Hematopoietic multipotent progenitor cell treated with erythropoietin and hydrocortisone succinate and interleukin-3 and kit ligand, for 15 days (in vitro differentiated cells): Measurements from ENCODE around the gene BPIFB1.

Source experiments
- DNase-seq: peaks from one replicate; pipeline ENCODE4 v3.0.0-alpha.2; 2015; ENCODE audit warnings: low spot score

Gene BPIFB1

DNA sequence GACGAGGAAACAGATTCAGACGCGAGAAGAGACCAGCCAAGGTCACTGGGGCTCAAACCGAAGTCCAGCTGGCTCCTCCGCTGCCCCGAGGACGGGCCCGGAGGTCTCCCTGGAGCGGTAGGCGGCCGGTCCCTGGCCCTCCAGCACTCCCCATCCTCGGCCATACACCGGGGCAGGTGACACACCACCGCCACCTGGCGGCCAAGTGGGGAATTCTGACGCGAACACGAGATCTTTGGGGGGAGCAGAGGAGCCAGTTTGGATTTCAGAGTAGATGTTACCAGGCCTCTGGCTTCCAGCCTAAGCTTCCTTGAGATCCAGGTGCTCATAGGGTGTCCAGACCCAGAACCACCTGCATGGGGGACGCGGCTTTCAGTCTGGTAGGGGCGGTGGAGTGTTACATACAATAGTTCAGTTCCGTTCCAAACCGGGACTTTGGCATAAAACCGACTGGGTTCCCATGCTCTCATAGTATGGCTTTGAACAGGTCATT is 16.1 kb downstream of the BPIFB1 start:
- DNase-seq: peak; percentile 57

DNA sequence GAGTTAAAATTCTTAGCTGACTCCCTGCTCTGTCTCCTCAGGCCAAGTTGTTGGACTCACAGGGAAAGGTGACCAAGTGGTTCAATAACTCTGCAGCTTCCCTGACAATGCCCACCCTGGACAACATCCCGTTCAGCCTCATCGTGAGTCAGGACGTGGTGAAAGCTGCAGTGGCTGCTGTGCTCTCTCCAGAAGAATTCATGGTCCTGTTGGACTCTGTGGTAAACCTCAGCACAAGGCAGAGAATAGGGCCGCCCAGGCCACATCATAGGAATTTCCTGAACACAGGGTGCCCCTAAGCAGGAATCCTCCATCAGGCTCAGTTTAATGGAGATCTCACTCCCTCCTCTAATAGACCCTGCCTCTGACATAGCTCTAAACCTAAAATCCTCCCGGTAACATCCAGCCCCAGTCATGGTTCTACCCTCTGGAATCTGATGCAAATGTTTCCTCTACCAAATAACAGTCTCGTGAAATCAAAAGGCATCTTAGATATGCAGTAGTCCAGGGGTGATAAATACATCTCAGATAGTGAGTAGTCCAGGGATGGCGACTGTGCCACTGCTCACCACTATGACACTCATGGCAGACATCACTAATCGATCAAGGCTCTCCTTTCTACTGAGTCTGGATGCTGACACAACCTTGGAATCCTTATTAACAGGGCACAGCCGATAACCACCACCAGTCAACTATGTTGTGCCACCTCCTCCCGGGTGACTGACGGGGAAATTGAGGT is 18.3 kb downstream of the BPIFB1 start:
- no peak for DNase-seq

- no peak for DNase-seq
These were observed 20.6 kb downstream of the BPIFB1 start for GRCh38 chr20:33303595-33303994.

GRCh38 chr20:33304046-33304445 is 21.0 kb downstream of the BPIFB1 start:
- no peak for DNase-seq

DNA sequence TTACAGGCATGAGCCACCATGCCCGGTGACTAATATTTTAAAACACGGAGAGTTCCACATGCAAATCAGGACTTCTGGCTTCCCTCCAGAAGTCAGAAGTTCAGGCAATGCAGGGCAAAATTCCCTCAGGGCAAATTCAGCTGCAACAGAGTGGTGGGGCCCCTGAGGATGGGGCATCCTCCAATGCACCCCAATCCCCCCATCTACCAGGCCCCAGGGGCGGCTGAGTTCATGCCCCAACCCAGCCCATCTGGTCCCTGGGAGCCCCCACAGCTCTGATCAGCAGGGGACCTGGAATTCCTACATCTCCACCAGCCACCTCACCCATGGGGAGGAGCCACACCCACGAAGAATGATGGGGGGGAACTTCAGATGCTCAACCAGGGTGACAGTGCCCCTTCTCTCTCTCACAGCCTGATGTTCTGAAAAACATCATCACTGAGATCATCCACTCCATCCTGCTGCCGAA is 22.6 kb downstream of the BPIFB1 start:
- DNase-seq: no peak

DNA sequence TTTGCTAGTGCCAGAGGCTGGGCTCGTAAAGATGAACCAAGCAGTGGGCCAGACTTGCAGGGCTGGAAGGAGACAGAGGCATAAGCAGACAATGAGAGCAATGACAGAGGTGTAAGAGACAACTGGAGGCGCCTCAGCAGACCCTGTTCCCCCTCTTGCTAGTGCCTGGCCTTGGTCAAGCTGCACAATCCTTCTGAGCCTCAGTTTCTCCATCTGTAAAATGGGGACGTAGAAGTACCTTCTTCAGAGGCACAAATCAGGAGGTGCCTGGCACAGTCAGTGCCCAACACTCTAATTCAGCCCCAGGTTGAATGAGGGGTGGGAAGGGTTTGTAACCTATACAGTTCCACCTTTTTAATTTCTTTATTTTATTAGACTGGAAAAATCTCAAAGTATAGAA is 23.2 kb downstream of the BPIFB1 start:
- DNase-seq: no peak

DNA sequence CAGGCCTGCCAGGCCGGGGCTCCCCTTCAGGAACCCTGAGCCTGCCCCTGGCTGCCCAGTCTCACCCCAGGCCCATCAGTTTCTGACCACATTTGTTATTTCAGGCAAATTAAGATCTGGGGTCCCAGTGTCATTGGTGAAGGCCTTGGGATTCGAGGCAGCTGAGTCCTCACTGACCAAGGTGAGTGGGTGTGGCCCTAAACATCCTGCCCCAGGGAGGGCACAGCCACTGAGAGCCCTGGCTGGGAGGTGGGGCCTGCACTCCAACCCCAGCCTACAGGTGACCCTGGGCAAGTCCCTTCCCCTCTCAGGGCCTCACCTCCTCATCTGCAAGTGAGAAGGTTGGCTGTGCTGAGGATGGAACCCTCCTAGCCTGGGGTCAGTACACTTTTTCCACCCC is 23.8 kb downstream of the BPIFB1 start:
- DNase-seq: no peak

- DNase-seq: no peak
These were observed 25.7 kb downstream of the BPIFB1 start for GRCh38 chr20:33308668-33309067.

DNA sequence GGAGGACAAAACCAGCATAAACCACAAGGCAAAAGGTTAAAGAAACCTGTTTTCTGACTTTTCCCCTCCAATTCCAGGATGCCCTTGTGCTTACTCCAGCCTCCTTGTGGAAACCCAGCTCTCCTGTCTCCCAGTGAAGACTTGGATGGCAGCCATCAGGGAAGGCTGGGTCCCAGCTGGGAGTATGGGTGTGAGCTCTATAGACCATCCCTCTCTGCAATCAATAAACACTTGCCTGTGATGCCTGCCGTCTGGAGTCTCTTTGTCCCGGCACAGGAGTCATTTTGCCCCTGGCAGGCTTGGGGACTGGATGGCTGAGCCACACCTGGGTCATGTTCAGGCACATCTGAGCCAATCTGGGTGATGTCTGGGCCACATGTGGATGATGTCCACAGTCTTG is 26.6 kb downstream of the BPIFB1 start:
- no peak for DNase-seq

GRCh38 chr20:33310327-33310899 is 27.4 kb downstream of the BPIFB1 start:
- DNase-seq: no peak

DNA sequence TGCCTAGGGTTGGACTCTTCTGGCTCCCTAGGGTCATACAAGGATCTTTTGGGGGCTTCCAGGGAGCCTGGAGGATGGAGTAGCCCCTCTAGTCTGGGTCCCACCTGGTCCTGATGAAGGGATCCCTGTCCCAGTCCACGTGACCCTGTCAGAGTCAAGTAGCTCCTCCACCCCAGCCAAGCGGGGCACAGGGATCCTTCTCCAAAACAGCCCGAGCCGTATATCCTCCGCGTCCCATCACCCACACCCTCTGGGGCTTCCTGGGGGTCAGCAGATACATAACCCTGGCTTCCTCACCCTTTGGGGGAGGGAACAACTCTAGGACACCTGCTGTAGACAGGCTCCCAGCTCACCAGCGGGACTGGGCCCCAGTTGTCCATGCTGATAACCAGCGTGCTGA is 28.0 kb downstream of the BPIFB1 start:
- DNase-seq: no peak

GRCh38 chr20:33311996-33312395 is 29.0 kb downstream of the BPIFB1 start:
- DNase-seq: no peak

DNA sequence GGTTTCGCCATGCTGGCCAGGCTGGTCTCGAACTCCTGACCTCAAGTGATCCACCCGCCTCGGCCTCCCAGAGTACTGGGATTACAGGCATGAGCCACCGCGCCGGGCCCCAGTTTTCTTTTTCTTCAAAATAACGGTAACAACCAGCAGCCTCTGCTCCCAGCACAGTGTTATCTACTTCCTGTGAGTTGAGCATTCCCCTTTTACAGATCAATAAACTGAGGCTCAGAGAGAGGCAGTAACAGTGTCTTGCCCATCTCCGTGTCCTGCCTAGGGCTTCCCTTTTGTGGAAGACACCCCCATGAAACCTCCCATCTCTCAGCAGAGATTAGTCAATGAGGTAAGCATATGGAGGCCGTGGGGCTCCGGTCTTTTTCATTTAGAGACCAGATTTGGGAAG is 29.6 kb downstream of the BPIFB1 start:
- no peak for DNase-seq

GRCh38 chr20:33313686-33314314 is 30.8 kb downstream of the BPIFB1 start:
- no peak for DNase-seq

- DNase-seq: no peak
These were observed 33.3 kb downstream of the BPIFB1 start for GRCh38 chr20:33316343-33316742.

GRCh38 chr20:33316958-33317357 is 33.9 kb downstream of the BPIFB1 start:
- no peak for DNase-seq

DNA sequence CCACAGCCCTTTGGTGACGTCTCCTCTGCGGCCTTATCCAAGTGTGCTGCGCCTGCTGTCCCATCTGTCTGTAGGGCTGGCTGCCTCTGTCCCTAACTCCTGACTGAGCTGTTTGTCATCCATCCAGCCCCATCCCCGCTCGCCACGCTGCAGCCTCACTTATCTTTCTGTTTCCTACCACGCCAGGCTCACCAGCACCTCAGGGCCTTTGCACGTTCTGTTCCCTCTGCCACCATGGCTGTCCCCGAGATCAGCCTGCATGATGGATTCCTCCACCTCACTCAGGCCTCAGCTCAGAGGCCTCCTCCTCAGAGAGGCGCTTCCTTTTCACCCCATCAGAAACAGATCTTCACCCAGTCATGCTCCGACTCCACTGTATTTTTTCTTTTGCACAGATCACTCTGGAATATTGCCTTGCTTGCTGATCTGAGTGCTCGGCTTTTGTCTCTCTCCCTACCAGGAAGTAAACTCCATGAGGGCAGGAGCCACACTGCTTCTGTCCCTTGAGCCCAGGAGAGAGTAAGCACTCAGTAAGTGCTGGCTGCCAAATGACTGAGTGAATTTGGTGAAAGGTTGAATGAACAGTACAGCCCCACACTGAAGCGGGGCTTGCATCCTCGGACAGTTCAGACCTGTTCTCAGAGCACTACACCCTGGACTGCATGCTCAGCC is 34.5 kb downstream of the BPIFB1 start:
- DNase-seq: no peak

DNA sequence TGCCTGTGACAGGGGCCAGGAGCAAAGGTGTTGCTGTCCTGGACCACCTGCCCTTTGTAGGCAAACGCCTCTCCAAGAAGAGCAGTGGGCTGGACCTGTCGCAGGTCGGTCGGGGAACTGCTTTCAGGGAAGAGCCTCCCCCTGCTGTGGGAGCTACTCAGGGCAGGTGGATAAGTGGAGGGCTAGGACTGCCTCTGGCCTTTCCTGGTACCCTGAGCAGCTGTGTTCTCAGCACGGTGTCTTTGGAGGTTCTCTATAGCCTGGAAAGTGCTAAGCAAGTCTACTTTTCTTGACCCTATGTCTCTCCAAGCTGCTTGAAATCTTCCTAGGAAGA is 35.0 kb downstream of the BPIFB1 start:
- no peak for DNase-seq

- no peak for DNase-seq
These were observed 37.0 kb downstream of the BPIFB1 start for GRCh38 chr20:33320006-33320405.

DNA sequence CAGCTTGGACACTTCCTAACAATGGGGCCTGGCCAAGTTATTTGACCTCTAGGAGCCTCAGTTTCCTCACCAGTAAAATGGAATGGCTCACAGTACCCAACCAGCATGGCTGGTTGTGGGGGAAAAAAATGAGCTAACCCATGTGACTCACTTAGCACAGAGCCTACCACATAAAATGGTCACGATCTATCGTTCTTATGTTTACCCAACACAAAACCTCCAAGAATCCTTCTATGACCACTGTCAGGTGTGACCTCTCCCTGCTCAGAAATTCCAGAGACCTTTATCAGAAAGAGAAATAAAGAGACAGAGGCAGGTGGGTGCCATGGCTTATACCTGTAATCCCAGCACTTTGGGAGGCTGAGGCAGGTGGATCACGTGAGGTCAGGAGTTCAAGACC is 39.4 kb downstream of the BPIFB1 start:
- no peak for DNase-seq

- DNase-seq: no peak
These were observed 40.2 kb downstream of the BPIFB1 start for GRCh38 chr20:33323236-33323635.

DNA sequence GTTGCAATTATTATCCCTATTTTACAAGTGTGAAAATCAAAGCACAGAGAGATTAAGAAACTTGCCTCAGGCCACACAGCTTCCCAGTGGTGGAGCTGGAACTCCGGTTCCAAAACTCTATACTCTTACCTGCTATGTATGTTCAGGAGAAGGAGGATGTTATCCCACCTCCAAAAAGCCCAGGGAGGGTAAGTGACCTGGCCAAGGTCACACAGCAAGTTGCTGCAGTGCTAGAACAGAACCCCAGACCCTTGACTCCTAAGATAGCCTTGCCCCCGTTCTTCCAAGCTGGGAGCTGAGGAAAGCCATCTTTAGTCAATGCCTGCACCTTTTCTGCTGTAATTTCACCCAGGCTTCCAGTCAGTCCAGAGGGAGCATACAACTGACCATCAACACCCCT is 42.3 kb downstream of the BPIFB1 start:
- no peak for DNase-seq
